ENCODE results near the gene ITGAX.
A peak's percentile ranks its signal among the peaks of the same experiment; 100 is the strongest.

ITGAX gene

DNA sequence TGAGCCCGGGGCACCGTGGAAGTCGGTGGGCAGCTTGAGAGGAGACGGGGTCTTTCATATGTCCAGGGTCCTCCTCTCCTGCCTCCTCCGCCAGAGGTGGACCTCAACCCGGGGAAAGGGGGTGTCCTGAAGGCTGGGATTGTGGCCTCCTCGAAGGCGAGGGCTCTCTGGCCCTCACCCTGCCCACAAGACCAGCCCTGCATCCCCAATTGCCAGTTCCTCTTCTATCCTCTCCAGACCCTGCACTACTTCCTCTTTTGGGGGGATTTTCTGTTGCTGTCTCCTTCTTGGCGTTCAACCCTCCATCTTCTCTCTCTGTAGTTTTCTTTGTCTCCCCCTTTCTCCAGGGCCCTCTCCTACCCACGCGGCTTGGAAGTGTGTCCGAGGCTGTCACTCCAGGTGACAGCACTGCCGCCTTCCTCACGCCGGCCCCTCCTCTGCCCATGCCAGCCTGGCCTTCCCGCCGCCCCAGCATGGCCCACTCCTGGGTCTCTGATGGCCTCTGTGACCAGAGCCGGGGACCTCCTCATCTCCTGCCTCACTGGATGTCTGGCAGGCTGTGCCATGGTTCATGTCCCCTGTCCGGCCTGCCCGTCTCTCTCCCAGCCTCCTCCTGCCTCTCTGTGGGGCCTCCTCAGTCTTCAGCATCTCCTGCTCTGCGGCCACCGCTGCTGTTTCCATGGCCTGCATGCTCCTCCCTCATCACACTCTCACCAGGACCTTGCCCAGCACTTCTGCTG lies 2.4 kb upstream of the ITGAX start:
- no peak overlapping the region for H3K4me3 Mint-ChIP-seq
- peaks cover 50% of the 10 kb centered on the region for H3K4me1 Mint-ChIP-seq
- ATAC-seq (replicated peaks; ENCODE audit: extremely low read depth, poor library complexity, severe bottlenecking), result no peak
- no peaks in the 10 kb centered on the region for H3K27me3 Mint-ChIP-seq
- no peaks in the 10 kb centered on the region for H3K36me3 Mint-ChIP-seq (ENCODE audit: insufficient read depth)
- DNase-seq (ENCODE audit: low spot score in 2 of 2), result no peak
- H3K9me3 Mint-ChIP-seq, result no peaks in the 10 kb centered on the region
- no peak overlapping the region for H3K27ac Mint-ChIP-seq (ENCODE audit: low read depth)

DNA sequence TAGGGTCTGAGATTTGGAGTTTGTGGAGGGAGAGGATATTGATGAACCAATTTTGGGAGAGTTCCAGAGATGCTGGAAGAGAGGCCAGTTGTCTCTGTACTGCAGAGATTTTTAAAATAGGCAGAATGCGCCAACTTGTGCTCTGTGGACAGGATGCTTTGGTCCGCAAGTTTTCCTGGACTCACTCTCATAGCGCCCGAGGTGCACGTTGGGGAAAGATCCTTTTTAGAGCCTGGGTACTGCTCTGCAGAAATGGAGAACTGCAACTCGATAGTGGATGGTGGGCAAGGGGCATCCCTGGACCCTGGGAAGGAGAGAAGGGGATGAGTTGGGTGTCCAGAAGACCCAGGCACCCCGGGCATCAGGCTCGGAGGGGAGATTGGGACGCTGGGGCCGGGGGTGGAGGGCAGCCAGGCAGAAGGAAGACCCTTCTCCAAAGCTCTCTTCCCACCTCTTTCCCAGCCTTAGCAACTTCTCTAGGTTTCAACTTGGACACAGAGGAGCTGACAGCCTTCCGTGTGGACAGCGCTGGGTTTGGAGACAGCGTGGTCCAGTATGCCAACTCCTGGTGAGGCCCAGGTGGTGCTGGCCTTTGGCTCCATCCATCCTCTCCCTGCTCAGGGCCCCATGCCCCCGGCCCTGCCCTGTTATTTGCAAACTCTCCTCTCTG lies 590 bp downstream of the ITGAX start:
- H3K4me1 Mint-ChIP-seq, result peaks cover 50% of the 10 kb centered on the region
- H3K27me3 Mint-ChIP-seq, result no peaks in the 10 kb centered on the region
- H3K36me3 Mint-ChIP-seq (ENCODE audit: insufficient read depth), result peaks cover 2% of the 10 kb centered on the region
- DNase-seq (ENCODE audit: low spot score in 2 of 2), result no peak
- H3K4me3 Mint-ChIP-seq, result peak overlapping the region; percentile 66
- ATAC-seq (replicated peaks; ENCODE audit: extremely low read depth, poor library complexity, severe bottlenecking), result no peak
- H3K9me3 Mint-ChIP-seq, result no peaks in the 10 kb centered on the region
- H3K27ac Mint-ChIP-seq (ENCODE audit: low read depth), result peak overlapping the region; percentile 76

DNA sequence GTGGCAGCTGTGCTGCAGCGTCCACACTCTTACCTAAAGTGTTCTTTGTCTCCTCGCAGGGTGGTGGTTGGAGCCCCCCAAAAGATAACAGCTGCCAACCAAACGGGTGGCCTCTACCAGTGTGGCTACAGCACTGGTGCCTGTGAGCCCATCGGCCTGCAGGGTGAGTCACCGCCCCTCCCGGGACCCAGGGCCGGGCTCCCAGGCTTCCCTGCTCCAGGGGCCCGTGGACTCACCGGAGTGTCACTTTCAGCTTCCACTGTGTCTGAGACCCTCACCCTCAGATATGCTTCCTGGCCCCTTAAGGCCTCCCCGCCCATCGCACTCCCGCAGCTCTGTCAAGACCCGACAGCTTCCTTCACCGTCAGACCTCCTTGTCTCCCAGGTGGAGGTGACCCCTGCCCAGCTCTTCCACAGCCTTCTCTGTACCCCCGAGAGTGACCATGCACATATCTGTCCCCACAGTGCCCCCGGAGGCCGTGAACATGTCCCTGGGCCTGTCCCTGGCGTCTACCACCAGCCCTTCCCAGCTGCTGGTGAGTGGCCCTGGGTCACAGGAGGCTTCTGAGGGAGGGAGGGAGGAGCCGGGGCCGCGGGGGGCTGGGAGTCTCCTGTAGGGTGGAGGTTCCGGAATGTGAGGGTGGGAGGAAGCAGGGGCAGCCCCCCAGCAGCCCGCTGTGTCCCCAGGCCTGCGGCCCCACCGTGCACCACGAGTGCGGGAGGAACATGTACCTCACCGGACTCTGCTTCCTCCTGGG lies 1.8 kb downstream of the ITGAX start:
- peaks cover 2% of the 10 kb centered on the region for H3K36me3 Mint-ChIP-seq (ENCODE audit: insufficient read depth)
- DNase-seq (ENCODE audit: low spot score in 2 of 2) (no peak), ATAC-seq (replicated peaks; ENCODE audit: extremely low read depth, poor library complexity, severe bottlenecking) (no peak)
- H3K27me3 Mint-ChIP-seq, result no peaks in the 10 kb centered on the region
- H3K27ac Mint-ChIP-seq (ENCODE audit: low read depth), result peak overlapping the region; percentile 65
- no peaks in the 10 kb centered on the region for H3K9me3 Mint-ChIP-seq
- no peak overlapping the region for H3K4me3 Mint-ChIP-seq
- peaks cover 55% of the 10 kb centered on the region for H3K4me1 Mint-ChIP-seq

DNA sequence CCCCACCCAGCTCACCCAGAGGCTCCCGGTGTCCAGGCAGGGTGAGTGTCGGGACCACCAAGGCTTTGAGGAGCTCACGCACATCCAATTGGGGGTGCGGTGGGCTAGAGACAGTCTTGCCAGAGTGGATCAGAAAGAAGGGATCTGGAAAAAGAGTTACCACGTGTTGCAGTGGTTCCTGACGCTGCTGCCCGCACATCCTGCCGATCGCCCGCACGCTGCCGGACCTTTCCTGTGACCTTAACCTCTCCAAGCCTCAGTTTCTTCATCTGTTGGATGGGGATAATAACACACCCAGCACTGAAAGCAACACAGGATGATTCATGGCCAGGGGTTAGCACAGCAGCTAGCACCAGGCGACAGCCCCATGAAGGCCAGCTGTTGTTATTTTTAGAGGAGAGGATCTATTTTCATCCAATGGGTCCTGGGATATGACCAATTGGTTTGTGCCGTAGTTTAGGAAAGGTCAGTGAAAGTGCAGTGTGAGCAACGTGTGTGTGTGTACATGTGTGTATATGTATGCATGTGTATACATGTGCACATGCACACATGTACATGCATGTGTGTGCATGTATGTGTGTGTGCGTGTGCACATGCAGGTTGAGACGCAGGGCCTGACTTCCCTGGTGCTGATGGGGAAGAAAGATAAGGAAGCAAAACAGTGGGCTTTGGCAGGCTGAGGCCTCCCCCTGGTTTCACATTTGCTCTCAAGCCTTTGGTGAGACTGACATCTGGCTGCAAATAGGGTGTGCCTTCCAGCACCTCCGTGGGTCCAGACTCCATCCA lies 2.5 kb downstream of the ITGAX start:
- Mint-ChIP-seq H3K27ac (ENCODE audit: low read depth) (no peak overlapping the region), H3K36me3 (ENCODE audit: insufficient read depth) (peaks cover 2% of the 10 kb centered on the region), H3K9me3 (no peaks in the 10 kb centered on the region), H3K27me3 (no peaks in the 10 kb centered on the region), H3K4me3 (no peak overlapping the region), H3K4me1 (peaks cover 49% of the 10 kb centered on the region)
- no peak for DNase-seq (ENCODE audit: low spot score in 2 of 2)
- no peak for ATAC-seq (replicated peaks; ENCODE audit: extremely low read depth, poor library complexity, severe bottlenecking)

DNA sequence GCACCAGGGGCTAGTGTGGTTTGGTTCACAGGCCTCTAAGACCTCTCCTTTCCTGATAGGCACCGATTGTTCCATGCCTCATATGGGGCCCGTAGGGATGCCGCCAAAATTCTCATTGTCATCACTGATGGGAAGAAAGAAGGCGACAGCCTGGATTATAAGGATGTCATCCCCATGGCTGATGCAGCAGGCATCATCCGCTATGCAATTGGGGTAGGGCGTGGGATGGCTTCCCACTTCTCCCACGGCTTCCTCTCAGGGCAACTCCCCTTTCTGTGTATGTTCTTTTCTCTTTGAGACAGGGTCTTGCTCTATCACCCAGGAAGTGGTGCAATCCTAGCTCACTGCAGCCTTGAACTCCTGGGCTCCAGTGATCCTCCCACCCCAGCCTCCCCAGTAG lies 5.3 kb downstream of the ITGAX start:
- Mint-ChIP-seq H3K4me3 (no peak overlapping the region), H3K27me3 (no peaks in the 10 kb centered on the region), H3K4me1 (peaks cover 38% of the 10 kb centered on the region), H3K27ac (ENCODE audit: low read depth) (no peak overlapping the region), H3K36me3 (ENCODE audit: insufficient read depth) (peaks cover 4% of the 10 kb centered on the region), H3K9me3 (no peaks in the 10 kb centered on the region)
- DNase-seq (ENCODE audit: low spot score in 2 of 2) (no peak), ATAC-seq (replicated peaks; ENCODE audit: extremely low read depth, poor library complexity, severe bottlenecking) (no peak)

DNA sequence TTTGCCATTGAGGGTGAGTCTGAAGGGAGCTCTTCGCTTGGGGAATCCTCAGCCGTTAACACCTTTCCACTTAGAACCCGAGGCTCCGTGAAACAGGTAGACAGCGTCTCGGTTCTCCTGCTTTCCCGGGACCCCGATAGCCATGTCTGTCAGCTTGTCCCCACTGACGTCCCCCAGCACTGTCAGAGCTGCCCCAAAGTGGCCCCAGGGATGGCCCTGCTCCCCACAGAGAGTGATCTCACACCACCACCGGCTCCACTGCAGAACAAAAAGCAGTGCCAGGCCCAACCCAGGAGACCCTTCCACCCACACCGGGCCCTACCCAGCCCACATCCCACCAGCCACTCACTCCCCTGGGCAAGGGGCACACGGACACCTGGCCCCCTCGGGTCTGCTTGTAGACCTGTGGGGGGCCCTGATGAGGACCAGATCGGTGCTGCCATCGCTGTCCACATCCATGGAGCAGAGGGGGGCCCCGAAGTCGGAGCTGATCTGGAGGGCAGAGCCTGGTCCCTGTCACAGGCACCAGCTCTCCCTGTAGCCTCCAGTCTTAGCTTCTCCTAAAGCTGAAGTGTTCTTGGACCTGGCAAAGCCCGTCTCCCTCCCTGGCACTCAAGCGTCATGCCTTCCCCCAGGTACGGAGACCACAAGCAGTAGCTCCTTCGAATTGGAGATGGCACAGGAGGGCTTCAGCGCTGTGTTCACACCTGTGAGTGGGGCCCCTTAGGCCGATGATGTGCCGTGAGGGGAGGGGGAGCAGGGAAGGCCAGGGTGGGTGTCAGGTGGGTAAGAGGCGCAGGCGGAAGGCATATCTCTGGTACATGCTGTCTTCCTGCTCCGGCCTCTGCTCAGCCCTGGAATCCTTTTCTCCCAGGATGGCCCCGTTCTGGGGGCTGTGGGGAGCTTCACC lies 6.5 kb downstream of the ITGAX start:
- DNase-seq (ENCODE audit: low spot score in 2 of 2) (no peak), ATAC-seq (replicated peaks; ENCODE audit: extremely low read depth, poor library complexity, severe bottlenecking) (no peak)
- H3K27ac Mint-ChIP-seq (ENCODE audit: low read depth), result no peak overlapping the region
- H3K36me3 Mint-ChIP-seq (ENCODE audit: insufficient read depth), result peaks cover 4% of the 10 kb centered on the region
- H3K4me1 Mint-ChIP-seq, result peaks cover 38% of the 10 kb centered on the region
- H3K27me3 Mint-ChIP-seq, result no peaks in the 10 kb centered on the region
- no peak overlapping the region for H3K4me3 Mint-ChIP-seq
- H3K9me3 Mint-ChIP-seq, result no peaks in the 10 kb centered on the region

DNA sequence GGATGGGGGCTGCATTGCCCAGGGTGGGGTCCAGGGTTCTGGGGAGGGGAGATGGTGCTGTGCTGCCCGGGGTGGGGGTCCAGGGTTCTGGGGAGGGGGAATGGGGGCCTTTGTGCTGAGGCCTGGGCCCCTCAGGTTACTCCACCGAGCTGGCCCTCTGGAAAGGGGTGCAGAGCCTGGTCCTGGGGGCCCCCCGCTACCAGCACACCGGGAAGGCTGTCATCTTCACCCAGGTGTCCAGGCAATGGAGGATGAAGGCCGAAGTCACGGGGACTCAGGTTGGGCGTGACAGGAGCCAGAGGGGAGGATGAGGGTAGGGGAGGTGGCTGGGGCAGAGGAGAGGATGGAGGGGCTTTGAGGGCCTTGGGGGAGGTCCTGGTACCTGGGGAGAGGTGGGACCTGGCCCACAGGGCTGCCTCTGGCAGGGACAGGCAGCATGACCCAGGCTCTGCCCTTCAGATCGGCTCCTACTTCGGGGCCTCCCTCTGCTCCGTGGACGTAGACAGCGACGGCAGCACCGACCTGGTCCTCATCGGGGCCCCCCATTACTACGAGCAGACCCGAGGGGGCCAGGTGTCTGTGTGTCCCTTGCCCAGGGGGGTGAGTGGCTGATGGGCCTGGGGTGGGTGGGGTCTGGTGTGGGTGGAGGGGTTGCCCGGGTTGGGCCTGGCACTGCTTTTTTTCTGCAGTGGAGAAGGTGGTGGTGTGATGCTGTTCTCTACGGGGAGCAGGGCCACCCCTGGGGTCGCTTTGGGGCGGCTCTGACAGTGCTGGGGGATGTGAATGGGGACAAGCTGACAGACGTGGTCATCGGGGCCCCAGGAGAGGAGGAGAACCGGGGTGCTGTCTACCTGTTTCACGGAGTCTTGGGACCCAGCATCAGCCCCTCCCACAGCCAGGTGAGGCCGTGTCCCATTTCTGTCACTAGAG lies 7.8 kb downstream of the ITGAX start:
- H3K9me3 Mint-ChIP-seq, result no peaks in the 10 kb centered on the region
- no peak overlapping the region for H3K4me3 Mint-ChIP-seq
- peaks cover 43% of the 10 kb centered on the region for H3K4me1 Mint-ChIP-seq
- peak overlapping the region; percentile 25 for H3K27ac Mint-ChIP-seq (ENCODE audit: low read depth)
- ATAC-seq (replicated peaks; ENCODE audit: extremely low read depth, poor library complexity, severe bottlenecking) (no peak), DNase-seq (ENCODE audit: low spot score in 2 of 2) (no peak)
- peaks cover 4% of the 10 kb centered on the region for H3K36me3 Mint-ChIP-seq (ENCODE audit: insufficient read depth)
- no peaks in the 10 kb centered on the region for H3K27me3 Mint-ChIP-seq

DNA sequence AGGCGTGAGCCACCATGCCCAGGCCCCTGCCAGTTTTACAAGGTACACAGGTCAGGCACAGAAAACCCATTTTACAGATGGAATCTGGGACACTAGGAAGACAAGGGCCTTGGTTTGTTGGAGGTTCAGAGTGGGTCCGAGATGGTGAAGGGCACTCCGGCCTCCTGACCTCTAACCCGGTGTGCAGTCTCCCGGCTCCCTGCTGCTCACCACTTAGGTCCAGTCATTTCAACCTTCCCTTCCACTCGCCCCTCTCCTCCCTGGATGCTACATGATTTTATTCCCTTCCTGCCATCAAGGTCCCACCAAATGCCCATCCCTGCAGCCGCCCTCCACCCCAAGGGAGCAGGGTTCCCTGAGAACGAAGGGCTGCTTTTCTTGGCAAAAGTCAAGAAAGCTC lies 8.7 kb downstream of the ITGAX start:
- H3K27ac Mint-ChIP-seq (ENCODE audit: low read depth), result peak overlapping the region; percentile 47
- peaks cover 41% of the 10 kb centered on the region for H3K4me1 Mint-ChIP-seq
- peaks cover 2% of the 10 kb centered on the region for H3K36me3 Mint-ChIP-seq (ENCODE audit: insufficient read depth)
- no peak for ATAC-seq (replicated peaks; ENCODE audit: extremely low read depth, poor library complexity, severe bottlenecking)
- no peaks in the 10 kb centered on the region for H3K9me3 Mint-ChIP-seq
- no peak for DNase-seq (ENCODE audit: low spot score in 2 of 2)
- H3K4me3 Mint-ChIP-seq, result no peak overlapping the region
- H3K27me3 Mint-ChIP-seq, result no peaks in the 10 kb centered on the region

DNA sequence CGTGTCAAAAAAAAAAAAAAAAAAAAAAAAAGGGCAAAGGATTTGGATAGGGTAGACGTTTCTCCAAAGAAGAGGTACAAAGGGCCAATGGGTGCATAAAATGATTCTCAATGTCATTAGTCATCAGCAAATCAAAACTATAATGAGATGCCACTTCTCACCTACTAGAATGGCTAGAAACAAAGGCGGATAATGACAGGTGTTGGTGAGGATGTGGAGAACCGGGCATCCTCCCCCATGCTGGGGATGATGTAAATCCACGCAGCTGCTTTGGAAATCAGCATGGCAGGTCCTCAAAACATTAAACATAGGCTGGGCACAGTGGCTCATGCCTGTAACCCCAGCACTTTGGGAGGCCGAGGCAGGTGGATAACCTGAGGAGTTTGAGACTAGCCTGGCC lies 9.4 kb downstream of the ITGAX start:
- no peaks in the 10 kb centered on the region for H3K27me3 Mint-ChIP-seq
- H3K4me1 Mint-ChIP-seq, result peaks cover 41% of the 10 kb centered on the region
- peaks cover 2% of the 10 kb centered on the region for H3K36me3 Mint-ChIP-seq (ENCODE audit: insufficient read depth)
- H3K4me3 Mint-ChIP-seq, result peak overlapping the region; percentile 38
- ATAC-seq (replicated peaks; ENCODE audit: extremely low read depth, poor library complexity, severe bottlenecking), result peak; percentile 33
- no peak for DNase-seq (ENCODE audit: low spot score in 2 of 2)
- H3K27ac Mint-ChIP-seq (ENCODE audit: low read depth), result peak overlapping the region; percentile 47
- no peaks in the 10 kb centered on the region for H3K9me3 Mint-ChIP-seq

DNA sequence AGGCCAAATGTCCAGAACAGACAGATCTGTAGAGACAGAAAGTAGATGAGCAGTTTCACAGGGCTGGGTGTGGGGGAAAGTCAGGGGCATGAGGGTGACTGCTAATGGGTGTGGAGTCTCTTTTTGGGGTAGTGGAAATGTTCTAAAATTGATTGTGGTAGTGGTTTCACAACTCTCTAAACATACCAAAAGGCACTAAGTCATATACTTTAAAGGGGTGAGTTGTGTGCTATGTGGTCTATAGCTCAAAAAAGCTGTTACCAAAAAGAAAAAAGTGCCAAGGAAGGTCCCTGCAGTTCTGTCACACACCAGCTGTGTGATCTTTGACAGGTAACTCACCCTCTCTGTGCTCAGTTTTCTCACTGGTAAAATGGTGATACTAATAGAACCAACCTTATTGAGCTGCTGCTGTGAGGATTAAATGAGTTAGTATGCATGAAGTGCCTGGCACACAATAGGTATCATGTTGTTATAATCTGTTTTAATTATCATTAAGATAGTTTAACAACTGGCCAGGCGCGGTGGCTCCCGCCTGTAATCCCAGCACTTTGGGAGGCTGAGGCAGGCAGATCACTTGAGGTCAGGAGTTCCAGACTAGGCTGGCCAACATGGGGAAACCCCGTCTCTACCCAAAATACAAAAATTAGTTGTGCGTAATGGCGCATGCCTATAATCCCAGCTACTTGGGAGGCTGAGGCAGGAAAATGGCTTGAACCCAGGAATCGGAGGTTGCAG lies 10.3 kb downstream of the ITGAX start:
- DNase-seq (ENCODE audit: low spot score in 2 of 2), result peak in 1 of 2 donors; percentile 43
- H3K4me1 Mint-ChIP-seq, result peaks cover 41% of the 10 kb centered on the region
- ATAC-seq (replicated peaks; ENCODE audit: extremely low read depth, poor library complexity, severe bottlenecking), result peak; percentile 90
- H3K27ac Mint-ChIP-seq (ENCODE audit: low read depth), result peak overlapping the region; percentile 47
- no peaks in the 10 kb centered on the region for H3K27me3 Mint-ChIP-seq
- H3K9me3 Mint-ChIP-seq, result no peaks in the 10 kb centered on the region
- peak overlapping the region; percentile 38 for H3K4me3 Mint-ChIP-seq
- H3K36me3 Mint-ChIP-seq (ENCODE audit: insufficient read depth), result peaks cover 2% of the 10 kb centered on the region

Measured in central memory CD8-positive, alpha-beta T cell (primary cell).